Measurements from ENCODE around the gene NDUFB2. TPM values are rescaled to one million over a fixed set of nuclear protein-coding genes. Genes with fewer than 3 reads are reported as not detected.

NDUFB2 gene
- 99.5 and 123 TPM in 2 replicates for total RNA-seq

DNA sequence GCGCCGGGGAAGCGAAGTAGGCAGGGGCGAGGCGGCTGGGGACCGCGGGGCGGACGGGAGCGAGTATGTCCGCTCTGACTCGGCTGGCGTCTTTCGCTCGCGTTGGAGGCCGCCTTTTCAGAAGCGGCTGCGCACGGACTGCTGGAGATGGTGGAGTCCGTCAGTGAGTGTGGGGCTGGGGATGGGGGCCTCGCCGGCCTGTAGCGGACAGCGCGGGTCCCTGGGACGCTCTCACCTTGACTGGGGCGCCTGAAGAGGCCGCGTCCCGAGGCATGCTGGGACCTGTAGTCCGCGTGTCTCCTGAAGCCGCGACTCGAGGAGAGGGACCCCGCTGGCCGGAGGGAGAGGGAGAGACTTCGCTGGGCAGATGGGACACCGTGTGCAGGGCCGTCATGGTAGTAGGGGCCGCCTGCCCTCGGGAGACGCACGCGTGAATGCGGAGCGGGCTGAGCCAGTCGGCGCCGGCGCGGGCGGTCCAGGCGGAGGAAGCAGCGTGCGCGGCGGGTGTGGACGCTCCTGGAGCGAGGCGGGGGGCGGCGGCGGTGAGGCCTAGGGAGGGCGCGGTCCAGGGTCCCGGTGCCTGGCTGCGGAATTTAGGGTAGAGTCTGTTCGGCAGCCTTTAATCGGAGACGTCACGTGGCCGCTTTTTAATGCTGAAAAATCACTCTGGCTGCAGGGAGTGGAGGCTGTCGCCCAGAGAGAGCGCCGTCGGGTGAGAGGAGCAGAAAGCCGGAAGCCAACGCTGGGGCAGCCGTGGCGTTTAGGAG lies at the start of gene NDUFB2:
Gene NDUFB2 (plus strand): TSS at position 29 of the 767 bp plus-strand sequence. CDS start 37 bp downstream, at position 66.
- TF ChIP-seq CTCF (IDR thresholded peaks at IDR 0.05; ENCODE audit: insufficient read depth, low read length, severe bottlenecking) = no peak
- Histone ChIP-seq H3K27me3 (ENCODE audit: control insufficient read depth, insufficient read depth, low read length) (no peaks in the 10 kb centered on the region), H3K4me3 (ENCODE audit: low read depth, low read length) (peak within 1 kb of the TSS; percentile 97), H3K36me3 (ENCODE audit: control insufficient read depth, insufficient read depth, low read length) (no peaks in the 10 kb centered on the region)
- DNase-seq (ENCODE audit: low read depth) (peak; percentile 64), FAIRE-seq (no peak)

DNA sequence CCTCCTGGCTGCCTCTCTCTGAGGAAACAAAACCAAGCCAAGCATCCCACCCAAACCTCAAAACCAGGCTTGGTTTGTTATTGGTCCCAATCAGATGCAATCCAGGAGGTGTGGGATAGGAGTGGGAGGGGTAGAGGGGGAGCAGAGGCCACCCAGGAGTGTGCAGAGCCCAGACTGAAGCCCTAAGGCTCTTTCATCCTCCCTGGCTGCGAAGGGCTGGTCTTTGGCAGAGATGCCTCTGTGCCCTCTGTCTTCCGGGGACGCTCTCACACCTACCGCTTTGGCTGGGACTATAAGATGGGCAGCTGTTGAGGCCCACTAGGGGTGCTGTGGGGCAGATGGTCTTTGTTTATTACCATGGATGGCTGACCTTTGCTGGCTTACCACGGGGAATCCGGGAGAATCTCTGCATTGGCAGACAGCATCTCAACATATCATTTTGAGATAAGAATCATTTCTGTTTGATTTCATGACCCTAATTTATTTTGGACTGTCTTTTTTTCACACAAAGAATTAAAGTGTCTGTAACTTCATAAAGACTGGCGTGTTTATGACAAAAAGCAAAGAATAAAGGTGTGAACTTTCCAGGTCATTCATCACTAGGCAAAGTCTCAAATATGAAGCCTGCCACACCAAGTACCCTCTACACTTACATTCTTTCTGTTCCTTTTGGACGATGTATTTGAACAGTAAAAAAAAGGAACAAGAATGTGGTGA lies 49.4 kb upstream of the NDUFB2 start:
- FAIRE-seq = no peak
- peak; percentile 33 for DNase-seq (ENCODE audit: low read depth)
- TF ChIP-seq CTCF (IDR thresholded peaks at IDR 0.05; ENCODE audit: insufficient read depth, low read length, severe bottlenecking) = peak; percentile 60
- no peaks in the 10 kb centered on the region for H3K36me3 ChIP-seq (ENCODE audit: control insufficient read depth, insufficient read depth, low read length)
- peaks cover 2% of the 10 kb centered on the region for H3K27me3 ChIP-seq (ENCODE audit: control insufficient read depth, insufficient read depth, low read length)
- no peak overlapping the region for H3K4me3 ChIP-seq (ENCODE audit: low read depth, low read length)

DNA sequence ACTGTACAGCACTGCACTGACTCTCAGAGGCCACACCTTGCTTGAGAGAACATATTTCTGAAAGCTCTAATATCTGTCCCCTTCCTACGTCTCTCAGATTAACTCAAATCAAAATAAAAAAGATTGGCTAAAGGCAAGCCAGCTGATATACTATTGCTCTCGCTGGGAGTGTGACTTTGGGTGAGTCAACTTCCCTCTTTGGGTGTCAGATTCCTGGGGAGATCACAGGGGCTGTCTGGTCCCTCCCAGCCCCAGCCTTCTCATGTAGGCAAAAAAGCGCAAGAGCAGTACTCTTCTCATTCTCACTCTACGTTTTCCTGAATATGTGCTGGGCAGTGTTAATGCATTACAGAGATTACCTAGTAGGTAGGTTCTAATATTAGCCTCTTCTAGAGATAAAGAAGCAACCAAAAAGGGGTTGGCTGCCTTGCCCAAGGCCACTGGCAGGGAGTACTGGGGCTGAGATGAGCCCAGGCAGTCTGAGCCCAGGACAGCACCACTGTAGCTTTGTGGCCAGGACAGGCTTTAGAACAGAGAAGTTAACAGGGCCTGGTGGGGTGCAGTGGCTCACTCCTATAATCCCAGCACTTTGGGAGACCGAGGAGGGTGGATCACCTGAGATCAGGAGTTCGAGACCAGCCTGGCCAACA lies 46.8 kb upstream of the NDUFB2 start:
- no peak overlapping the region for H3K4me3 ChIP-seq (ENCODE audit: low read depth, low read length)
- no peak for FAIRE-seq
- TF ChIP-seq CTCF (IDR thresholded peaks at IDR 0.05; ENCODE audit: insufficient read depth, low read length, severe bottlenecking) = no peak
- DNase-seq (ENCODE audit: low read depth) = peak; percentile 64
- H3K36me3 ChIP-seq (ENCODE audit: control insufficient read depth, insufficient read depth, low read length) = no peaks in the 10 kb centered on the region
- H3K27me3 ChIP-seq (ENCODE audit: control insufficient read depth, insufficient read depth, low read length) = peaks cover 2% of the 10 kb centered on the region

GRCh38 chr7:140650367-140650766 lies 46.1 kb upstream of the NDUFB2 start:
- no peak overlapping the region for H3K4me3 ChIP-seq (ENCODE audit: low read depth, low read length)
- no peak for FAIRE-seq

More at GRCh38 chr7:140650367-140650766, 46.1 kb upstream of the NDUFB2 start:
- Histone ChIP-seq H3K36me3 (ENCODE audit: control insufficient read depth, insufficient read depth, low read length) (no peaks in the 10 kb centered on the region), H3K27me3 (ENCODE audit: control insufficient read depth, insufficient read depth, low read length) (peaks cover 2% of the 10 kb centered on the region)
- DNase-seq (ENCODE audit: low read depth) = no peak
- TF ChIP-seq CTCF (IDR thresholded peaks at IDR 0.05; ENCODE audit: insufficient read depth, low read length, severe bottlenecking) = no peak

Measured in bronchial epithelial cell (primary cell).